Panc1 (cell line): ENCODE results near the gene TMEM106A. TPM values are rescaled to one million over a fixed set of nuclear protein-coding genes. Genes with fewer than 3 reads are reported as not detected.

ENCODE experiments used
- ATAC-seq: fragments of 200-7000 bp; cut with Tn5 transposase; 2 replicates; pipeline ENCODE4 v1.9.1; 2020; ENCODE audit warnings: mild to moderate bottlenecking, moderate library complexity
- BruUV-seq: library from RNA; stranded (reverse); fragments of 400-500 nt; replicated peaks from 2 replicates; lab custom pipeline; 2021; lab: Mats Ljungman, UMichigan
- CTCF ChIA-PET: fragments of 300-600 bp; sonication (Branson Sonifier 250); formaldehyde crosslinking; loops from one replicate; lab custom pipeline; 2022; ENCODE audit warnings: antibody characterized with exemption; lab: Charles Lee
- POLR2A ChIA-PET: fragments of 300-600 bp; sonication (Branson Sonifier 250); formaldehyde crosslinking; loops from one replicate; lab custom pipeline; 2022; ENCODE audit warnings: antibody characterized with exemption; lab: Charles Lee
- DNase-seq: peaks from one replicate; pipeline ENCODE4 v3.0.0-alpha.2; 2010; ENCODE audit warnings: low read depth, low spot score
- H3K27ac ChIP-seq: 2 replicates; pipeline ENCODE4 v1.5.1; 2011; ENCODE audit warnings: mild to moderate bottlenecking, low read length, inconsistent platforms
- H3K27me3 ChIP-seq: fragments of 200-500 bp; sonication (Bioruptor generic); 2 replicates; pipeline ENCODE4 v1.6.0; 2014; ENCODE audit warnings: low read length, inconsistent platforms; ENCODE audit not compliant: control insufficient read depth, insufficient read depth
- H3K36me3 ChIP-seq: fragments of 200-500 bp; sonication (Bioruptor generic); 2 replicates; pipeline ENCODE4 v1.5.1; 2014; ENCODE audit warnings: inconsistent platforms, mild to moderate bottlenecking, low read length, moderate library complexity; ENCODE audit not compliant: control insufficient read depth, insufficient read depth
- H3K4me1 ChIP-seq: 2 replicates; pipeline ENCODE4 v1.5.1; 2011; ENCODE audit warnings: inconsistent platforms, mild to moderate bottlenecking, low read length, moderate library complexity; ENCODE audit not compliant: control insufficient read depth, insufficient read depth
- H3K4me3 ChIP-seq, 2 experiments: 2 replicates each; pipeline ENCODE4 v1.5.1; 2011 to 2012; ENCODE audit warnings: low read depth in 2 of 2, low read length in 2 of 2, mild to moderate bottlenecking in 2 of 2, inconsistent platforms in 1 of 2, moderate library complexity in 1 of 2
- H3K9me3 ChIP-seq: fragments of 200-500 bp; sonication (Bioruptor generic); 2 replicates; pipeline ENCODE4 v1.5.1; 2014; ENCODE audit warnings: low read depth, mild to moderate bottlenecking, inconsistent platforms, low read length, moderate library complexity; ENCODE audit not compliant: control insufficient read depth, insufficient read depth
- POLR2AphosphoS5 ChIP-seq: IDR thresholded peaks from 2 replicates; pipeline ENCODE4 v1.6.1; 2012; ENCODE audit warnings: mild to moderate bottlenecking, low read depth, low read length, moderate library complexity
- SIN3A ChIP-seq: IDR thresholded peaks from 2 replicates; pipeline ENCODE4 v1.6.1; 2012; ENCODE audit warnings: low read depth, mild to moderate bottlenecking, low read length, moderate library complexity, borderline replicate concordance; ENCODE audit not compliant: insufficient read depth
- TCF7L2 ChIP-seq: IDR thresholded peaks from 2 replicates; pipeline ENCODE4 v1.6.1; 2011; ENCODE audit warnings: mild to moderate bottlenecking, low read depth, low read length, inconsistent platforms
- in situ Hi-C: cut with HindIII; loops from 2 replicates; pipeline ENCODE4 v1.10.0; 2016; ENCODE audit warnings: low sequenced_read_pairs, low pct_unique_long_range_greater_than_20kb
- intact Hi-C: fragments of 100-400 bp; cut with micrococcal nuclease; formaldehyde crosslinking; loops from one replicate; pipeline ENCODE4 v1.10.0; 2022; ENCODE audit not compliant: unreplicated experiment
- total RNA-seq: library from RNA; stranded (reverse); gene quantifications from one replicate; pipeline ENCODE4 v1.2.1, GENCODE V29; 2021; ENCODE audit not compliant: unreplicated experiment
- TF ChIP-seq, protein P1 (sequence below): fragments of 450-650 bp; IDR thresholded peaks from 2 replicates; pipeline ENCODE4 v1.5.1; 2017; ENCODE audit warnings: mild to moderate bottlenecking
- TF ChIP-seq, protein P2 (sequence below), 2 experiments: IDR thresholded peaks; 2 replicates each; pipeline ENCODE4 v1.6.1; 2011 to 2012; ENCODE audit warnings: low read depth in 2 of 2, control low read depth in 1 of 2, low read length in 1 of 2, mild to moderate bottlenecking in 1 of 2, moderate library complexity in 1 of 2; ENCODE audit not compliant: insufficient read depth in 1 of 2

TMEM106A gene
- total RNA-seq, 1 experiment from 2014 or later = 3.5 TPM

DNA sequence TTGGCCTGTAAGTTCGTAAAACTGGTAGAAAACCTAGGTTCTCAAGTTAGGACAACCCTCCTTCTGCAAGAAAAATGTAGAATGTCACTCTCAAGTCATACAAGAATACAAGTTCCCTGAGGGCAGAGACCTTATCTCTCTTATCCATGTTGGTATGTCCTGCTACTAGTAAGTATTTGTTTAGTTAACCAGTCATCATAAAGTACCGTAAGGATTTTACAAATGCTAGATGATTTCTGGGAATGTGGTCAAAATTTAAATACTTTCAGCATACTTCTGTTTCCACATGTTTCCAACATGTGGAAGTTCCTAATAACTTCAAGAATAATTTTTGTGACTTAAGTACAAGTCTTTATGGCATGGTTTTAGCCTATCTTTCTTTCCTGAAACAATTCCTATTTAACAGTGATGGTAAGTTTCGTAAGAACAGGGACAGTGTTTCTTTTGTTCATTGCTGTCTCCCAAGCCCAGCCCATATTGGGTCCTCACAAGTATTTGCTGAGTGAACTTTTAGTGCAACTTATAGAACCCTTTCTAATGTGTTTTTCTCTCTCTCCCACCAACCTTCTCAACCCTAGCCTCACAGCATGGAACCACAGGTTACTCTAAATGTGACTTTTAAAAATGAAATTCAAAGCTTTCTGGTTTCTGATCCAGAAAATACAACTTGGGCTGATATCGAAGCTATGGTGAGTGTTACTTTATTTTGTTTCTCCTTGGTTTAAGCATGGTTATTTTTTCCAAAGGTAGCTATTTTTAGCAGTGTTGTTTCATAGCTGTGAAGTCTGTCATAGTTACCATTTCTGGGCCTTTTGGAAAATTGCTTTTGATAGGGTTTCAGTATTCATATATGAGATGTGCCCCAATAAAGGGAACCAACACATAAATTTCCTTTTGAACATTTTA is 36.2 kb upstream of the TMEM106A start:
- BruUV-seq = no TSS peak
- ATAC-seq (no peak), DNase-seq (no peak)
- POLR2A ChIA-PET = no interaction called here
- Histone ChIP-seq H3K36me3 (peaks cover 5% of the 10 kb centered on the region), H3K27ac (peak overlapping the region; percentile 13; the same call in 1 of the 2 replicates), H3K9me3 (no peaks in the 10 kb centered on the region), H3K4me3 (no peak overlapping the region), H3K4me1 (peaks cover 14% of the 10 kb centered on the region), H3K27me3 (no peaks in the 10 kb centered on the region)
- in situ Hi-C loops = no loop called here
- intact Hi-C loops = no loop called here
- CTCF ChIA-PET = no interaction called here
- TF ChIP-seq TCF7L2 (no peak), SIN3A (no peak), POLR2AphosphoS5 (no peak)
- TF ChIP-seq, protein P1, sequence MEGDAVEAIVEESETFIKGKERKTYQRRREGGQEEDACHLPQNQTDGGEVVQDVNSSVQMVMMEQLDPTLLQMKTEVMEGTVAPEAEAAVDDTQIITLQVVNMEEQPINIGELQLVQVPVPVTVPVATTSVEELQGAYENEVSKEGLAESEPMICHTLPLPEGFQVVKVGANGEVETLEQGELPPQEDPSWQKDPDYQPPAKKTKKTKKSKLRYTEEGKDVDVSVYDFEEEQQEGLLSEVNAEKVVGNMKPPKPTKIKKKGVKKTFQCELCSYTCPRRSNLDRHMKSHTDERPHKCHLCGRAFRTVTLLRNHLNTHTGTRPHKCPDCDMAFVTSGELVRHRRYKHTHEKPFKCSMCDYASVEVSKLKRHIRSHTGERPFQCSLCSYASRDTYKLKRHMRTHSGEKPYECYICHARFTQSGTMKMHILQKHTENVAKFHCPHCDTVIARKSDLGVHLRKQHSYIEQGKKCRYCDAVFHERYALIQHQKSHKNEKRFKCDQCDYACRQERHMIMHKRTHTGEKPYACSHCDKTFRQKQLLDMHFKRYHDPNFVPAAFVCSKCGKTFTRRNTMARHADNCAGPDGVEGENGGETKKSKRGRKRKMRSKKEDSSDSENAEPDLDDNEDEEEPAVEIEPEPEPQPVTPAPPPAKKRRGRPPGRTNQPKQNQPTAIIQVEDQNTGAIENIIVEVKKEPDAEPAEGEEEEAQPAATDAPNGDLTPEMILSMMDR = no peak
- TF ChIP-seq, protein P2, sequence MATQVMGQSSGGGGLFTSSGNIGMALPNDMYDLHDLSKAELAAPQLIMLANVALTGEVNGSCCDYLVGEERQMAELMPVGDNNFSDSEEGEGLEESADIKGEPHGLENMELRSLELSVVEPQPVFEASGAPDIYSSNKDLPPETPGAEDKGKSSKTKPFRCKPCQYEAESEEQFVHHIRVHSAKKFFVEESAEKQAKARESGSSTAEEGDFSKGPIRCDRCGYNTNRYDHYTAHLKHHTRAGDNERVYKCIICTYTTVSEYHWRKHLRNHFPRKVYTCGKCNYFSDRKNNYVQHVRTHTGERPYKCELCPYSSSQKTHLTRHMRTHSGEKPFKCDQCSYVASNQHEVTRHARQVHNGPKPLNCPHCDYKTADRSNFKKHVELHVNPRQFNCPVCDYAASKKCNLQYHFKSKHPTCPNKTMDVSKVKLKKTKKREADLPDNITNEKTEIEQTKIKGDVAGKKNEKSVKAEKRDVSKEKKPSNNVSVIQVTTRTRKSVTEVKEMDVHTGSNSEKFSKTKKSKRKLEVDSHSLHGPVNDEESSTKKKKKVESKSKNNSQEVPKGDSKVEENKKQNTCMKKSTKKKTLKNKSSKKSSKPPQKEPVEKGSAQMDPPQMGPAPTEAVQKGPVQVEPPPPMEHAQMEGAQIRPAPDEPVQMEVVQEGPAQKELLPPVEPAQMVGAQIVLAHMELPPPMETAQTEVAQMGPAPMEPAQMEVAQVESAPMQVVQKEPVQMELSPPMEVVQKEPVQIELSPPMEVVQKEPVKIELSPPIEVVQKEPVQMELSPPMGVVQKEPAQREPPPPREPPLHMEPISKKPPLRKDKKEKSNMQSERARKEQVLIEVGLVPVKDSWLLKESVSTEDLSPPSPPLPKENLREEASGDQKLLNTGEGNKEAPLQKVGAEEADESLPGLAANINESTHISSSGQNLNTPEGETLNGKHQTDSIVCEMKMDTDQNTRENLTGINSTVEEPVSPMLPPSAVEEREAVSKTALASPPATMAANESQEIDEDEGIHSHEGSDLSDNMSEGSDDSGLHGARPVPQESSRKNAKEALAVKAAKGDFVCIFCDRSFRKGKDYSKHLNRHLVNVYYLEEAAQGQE (IDR thresholded peaks at IDR 0.05; ENCODE audit: insufficient read depth in 1 of 2, low read depth in 2 of 2, low read length in 1 of 2) = no peak

DNA sequence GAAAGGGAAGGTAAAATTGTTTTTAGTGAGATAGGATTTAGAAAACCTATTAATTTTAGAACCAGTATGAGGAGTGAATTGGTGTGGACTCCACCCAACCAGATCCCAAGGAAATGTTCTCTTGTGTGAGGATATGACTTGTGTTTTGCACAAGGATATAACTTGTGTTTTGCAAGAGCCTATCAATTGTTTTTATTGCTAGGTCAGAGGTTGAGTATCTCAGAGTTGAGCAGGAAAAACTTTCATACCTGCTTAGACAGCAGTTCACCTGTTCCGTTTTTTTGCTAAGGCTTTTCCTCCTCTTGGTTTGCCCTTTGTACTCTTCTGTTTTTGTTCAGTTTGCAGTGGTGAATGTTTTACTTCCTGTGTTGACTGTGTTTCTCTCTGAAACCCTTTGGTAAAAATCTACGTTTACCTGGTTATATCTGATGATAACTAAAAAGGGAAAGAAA is 35.5 kb upstream of the TMEM106A start:
- ChIA-PET POLR2A (no interaction called here), CTCF (no interaction called here)
- intact Hi-C loops (no loop called here), in situ Hi-C loops (no loop called here)
- H3K27ac ChIP-seq = no peak overlapping the region
- H3K4me1 ChIP-seq = peaks cover 14% of the 10 kb centered on the region
- DNase-seq (no peak), ATAC-seq (no peak)
- TF ChIP-seq, protein P2 (IDR thresholded peaks at IDR 0.05; ENCODE audit: insufficient read depth in 1 of 2, low read depth in 2 of 2, low read length in 1 of 2) = no peak
- TF ChIP-seq SIN3A (no peak), TCF7L2 (no peak), POLR2AphosphoS5 (no peak)
- TF ChIP-seq, protein P1 = no peak
- no TSS peak for BruUV-seq
- H3K9me3 ChIP-seq = no peaks in the 10 kb centered on the region
- H3K27me3 ChIP-seq = no peaks in the 10 kb centered on the region
- H3K36me3 ChIP-seq = peaks cover 5% of the 10 kb centered on the region
- H3K4me3 ChIP-seq = no peak overlapping the region
